Measurements from ENCODE around the gene GLB1L2. TPM values are rescaled to one million over a fixed set of nuclear protein-coding genes. Genes with fewer than 3 reads are reported as not detected.

Gene GLB1L2
- total RNA-seq, 1 donor from 2014 or later, result 0.30 TPM

DNA sequence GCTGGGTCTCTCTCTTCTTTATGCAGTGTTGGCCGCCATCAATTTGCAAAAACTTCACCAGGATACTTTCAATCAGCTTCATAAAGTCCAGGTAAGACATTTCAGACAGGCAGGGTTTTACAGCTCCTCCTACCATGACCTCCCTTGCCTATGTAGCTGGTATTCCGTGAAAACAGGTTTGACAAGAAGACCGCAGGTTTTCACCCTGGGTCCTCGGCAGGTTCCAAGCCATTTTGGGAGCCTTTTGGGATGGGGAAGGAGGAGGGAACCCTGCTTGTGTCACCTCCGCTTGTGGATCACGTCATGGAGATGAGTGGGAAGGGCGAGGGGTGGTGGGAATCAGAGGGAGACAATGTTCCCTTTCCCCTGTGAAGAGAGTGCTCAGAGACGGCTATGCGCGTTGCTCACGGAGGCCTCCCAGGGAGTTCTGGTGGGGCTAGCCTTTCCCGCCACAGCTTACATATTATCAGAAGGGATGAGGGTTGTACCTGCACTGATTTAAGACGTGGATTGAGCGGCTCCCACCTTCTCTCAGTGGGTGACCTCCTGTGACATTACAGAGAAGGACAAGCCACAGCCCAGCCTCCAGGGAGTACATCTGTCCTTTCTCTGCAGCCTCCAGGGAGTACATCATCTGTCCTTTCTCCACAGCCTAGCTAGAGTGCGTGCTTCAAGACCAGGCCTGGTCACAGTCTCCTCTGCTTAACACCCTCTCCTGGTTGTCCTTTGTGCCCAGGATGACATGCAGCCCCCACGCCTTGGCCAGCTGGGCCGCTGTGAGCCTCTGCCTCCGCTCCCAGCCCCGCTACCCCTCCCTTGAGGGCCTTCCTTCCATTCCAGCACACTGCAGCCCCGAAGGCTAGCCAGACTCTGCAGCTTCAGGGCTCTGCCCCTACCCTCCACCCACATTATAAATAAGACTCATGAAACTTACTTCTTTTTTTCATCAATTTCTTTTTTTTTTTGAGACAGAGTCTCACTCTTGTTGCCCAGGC is 38.4 kb upstream of the GLB1L2 start:
- intact Hi-C loops (cut with micrococcal nuclease), result no loop called here
- TF ChIP-seq, protein P1, sequence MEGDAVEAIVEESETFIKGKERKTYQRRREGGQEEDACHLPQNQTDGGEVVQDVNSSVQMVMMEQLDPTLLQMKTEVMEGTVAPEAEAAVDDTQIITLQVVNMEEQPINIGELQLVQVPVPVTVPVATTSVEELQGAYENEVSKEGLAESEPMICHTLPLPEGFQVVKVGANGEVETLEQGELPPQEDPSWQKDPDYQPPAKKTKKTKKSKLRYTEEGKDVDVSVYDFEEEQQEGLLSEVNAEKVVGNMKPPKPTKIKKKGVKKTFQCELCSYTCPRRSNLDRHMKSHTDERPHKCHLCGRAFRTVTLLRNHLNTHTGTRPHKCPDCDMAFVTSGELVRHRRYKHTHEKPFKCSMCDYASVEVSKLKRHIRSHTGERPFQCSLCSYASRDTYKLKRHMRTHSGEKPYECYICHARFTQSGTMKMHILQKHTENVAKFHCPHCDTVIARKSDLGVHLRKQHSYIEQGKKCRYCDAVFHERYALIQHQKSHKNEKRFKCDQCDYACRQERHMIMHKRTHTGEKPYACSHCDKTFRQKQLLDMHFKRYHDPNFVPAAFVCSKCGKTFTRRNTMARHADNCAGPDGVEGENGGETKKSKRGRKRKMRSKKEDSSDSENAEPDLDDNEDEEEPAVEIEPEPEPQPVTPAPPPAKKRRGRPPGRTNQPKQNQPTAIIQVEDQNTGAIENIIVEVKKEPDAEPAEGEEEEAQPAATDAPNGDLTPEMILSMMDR (IDR thresholded peaks at IDR 0.05; ENCODE audit: borderline replicate concordance), result no peak

GRCh38 chr11:134294664-134295063 is 37.1 kb upstream of the GLB1L2 start:
- no peak overlapping the region for H3K27ac ChIP-seq (replicated peaks)
- no peaks in the 10 kb centered on the region for H3K9me3 ChIP-seq (replicated peaks)
- DNase-seq, result no peak
- H3K4me1 ChIP-seq, result no peaks in the 10 kb centered on the region
- H3K27me3 ChIP-seq (ENCODE audit: low read depth), result peaks cover 21% of the 10 kb centered on the region
- TF ChIP-seq, protein P1 (IDR thresholded peaks at IDR 0.05; ENCODE audit: borderline replicate concordance), result no peak
- intact Hi-C loops (cut with micrococcal nuclease), result no loop called here
- no peak overlapping the region for H3K4me3 ChIP-seq
- H3K36me3 ChIP-seq, result no peaks in the 10 kb centered on the region

More for the DNA sequence above, 38.4 kb upstream of the GLB1L2 start:
- Histone ChIP-seq H3K27me3 (ENCODE audit: low read depth) (peaks cover 21% of the 10 kb centered on the region), H3K4me3 (no peak overlapping the region), H3K27ac (replicated peaks) (no peak overlapping the region), H3K4me1 (no peaks in the 10 kb centered on the region), H3K36me3 (no peaks in the 10 kb centered on the region), H3K9me3 (replicated peaks) (no peaks in the 10 kb centered on the region)
- no peak for DNase-seq

DNA sequence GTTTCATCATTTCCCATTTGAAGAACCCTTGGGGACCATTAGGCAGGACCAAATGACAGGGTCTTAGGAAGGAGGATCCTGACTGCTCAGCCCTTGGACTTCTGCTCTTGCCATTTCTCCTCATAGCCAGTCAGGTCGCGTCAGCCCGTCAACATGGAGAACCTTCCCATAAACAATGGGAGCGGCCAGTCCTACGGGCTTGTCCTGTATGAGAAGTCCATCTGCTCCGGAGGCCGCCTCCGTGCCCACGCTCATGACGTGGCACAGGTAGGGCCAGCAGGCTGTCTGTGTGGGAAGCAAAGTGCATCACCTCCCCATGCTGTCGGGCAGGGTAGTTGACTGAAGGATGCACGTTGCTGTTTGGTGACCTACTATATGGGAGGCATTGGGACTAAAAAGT is 19.6 kb upstream of the GLB1L2 start:
- Histone ChIP-seq H3K36me3 (no peaks in the 10 kb centered on the region), H3K4me3 (no peak overlapping the region), H3K27ac (replicated peaks) (no peak overlapping the region), H3K9me3 (replicated peaks) (peaks cover 11% of the 10 kb centered on the region), H3K4me1 (no peaks in the 10 kb centered on the region), H3K27me3 (ENCODE audit: low read depth) (peaks cover 26% of the 10 kb centered on the region)
- intact Hi-C loops (cut with micrococcal nuclease), result no loop called here
- TF ChIP-seq, protein P1 (IDR thresholded peaks at IDR 0.05; ENCODE audit: borderline replicate concordance), result no peak
- DNase-seq, result no peak

- Histone ChIP-seq H3K4me1 (no peaks in the 10 kb centered on the region), H3K27ac (replicated peaks) (no peak overlapping the region), H3K27me3 (ENCODE audit: low read depth) (peaks cover 23% of the 10 kb centered on the region), H3K9me3 (replicated peaks) (peaks cover 17% of the 10 kb centered on the region), H3K4me3 (no peak overlapping the region), H3K36me3 (no peaks in the 10 kb centered on the region)
- TF ChIP-seq, protein P1 (IDR thresholded peaks at IDR 0.05; ENCODE audit: borderline replicate concordance), result no peak
- intact Hi-C loops (cut with micrococcal nuclease), result no loop called here
- DNase-seq, result no peak
These were observed 19.0 kb upstream of the GLB1L2 start for GRCh38 chr11:134312807-134313206.

DNA sequence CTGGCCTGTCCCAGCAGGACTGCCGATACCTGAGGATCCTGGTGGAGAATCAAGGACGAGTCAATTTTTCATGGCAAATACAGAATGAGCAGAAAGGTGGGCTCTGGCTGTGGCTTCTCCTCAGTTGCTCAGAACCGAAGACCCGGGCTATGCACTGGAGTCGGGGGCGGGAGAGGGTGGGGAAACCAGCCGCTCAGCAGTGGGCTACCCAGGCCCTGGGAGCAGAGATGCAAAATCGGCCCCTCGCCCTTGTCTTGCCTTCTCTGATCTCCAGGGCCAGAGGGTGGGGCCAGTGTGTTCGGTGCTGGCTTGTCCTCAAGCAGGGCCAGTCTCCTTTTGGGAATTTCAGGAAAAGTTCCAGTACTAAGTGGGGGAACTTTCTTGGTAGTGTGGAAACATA is 18.4 kb upstream of the GLB1L2 start:
- Histone ChIP-seq H3K4me1 (no peaks in the 10 kb centered on the region), H3K36me3 (no peaks in the 10 kb centered on the region), H3K4me3 (no peak overlapping the region), H3K9me3 (replicated peaks) (peaks cover 22% of the 10 kb centered on the region), H3K27ac (replicated peaks) (no peak overlapping the region), H3K27me3 (ENCODE audit: low read depth) (peaks cover 23% of the 10 kb centered on the region)
- TF ChIP-seq, protein P1 (IDR thresholded peaks at IDR 0.05; ENCODE audit: borderline replicate concordance), result no peak
- no peak for DNase-seq
- intact Hi-C loops (cut with micrococcal nuclease), result no loop called here

Data from left ventricle myocardium inferior (tissue), 1 donor.